CD4-positive, alpha-beta T cell treated with Interleukin-15 for 1 hour (primary cell): Measurements from ENCODE around the gene CADM1.

Source experiments
- DNase-seq: peaks from one replicate; pipeline ENCODE4 v3.0.0-alpha.2; 2020

Gene CADM1

GRCh38 chr11:115396533-115396932 is 107.7 kb downstream of the CADM1 start:
- no peak for DNase-seq

GRCh38 chr11:115393950-115394349 is 110.3 kb downstream of the CADM1 start:
- no peak for DNase-seq

- no peak for DNase-seq
Observed at GRCh38 chr11:115391598-115391997, 112.6 kb downstream of the CADM1 start.

- DNase-seq: no peak
Observed at GRCh38 chr11:115391160-115391559, 113.1 kb downstream of the CADM1 start.

- DNase-seq: no peak
Observed at GRCh38 chr11:115390441-115390840, 113.8 kb downstream of the CADM1 start.

GRCh38 chr11:115389790-115390189 is 114.4 kb downstream of the CADM1 start:
- DNase-seq: no peak

- DNase-seq: no peak
Observed at GRCh38 chr11:115385226-115385625, 119.0 kb downstream of the CADM1 start.

GRCh38 chr11:115384236-115384635 is 120.0 kb downstream of the CADM1 start:
- no peak for DNase-seq

- DNase-seq: no peak
Observed at GRCh38 chr11:115383431-115383830, 120.8 kb downstream of the CADM1 start.

- DNase-seq: no peak
Observed at GRCh38 chr11:115379528-115379927, 124.7 kb downstream of the CADM1 start.

GRCh38 chr11:115378557-115378956 is 125.7 kb downstream of the CADM1 start:
- no peak for DNase-seq

GRCh38 chr11:115377882-115378296 is 126.3 kb downstream of the CADM1 start:
- no peak for DNase-seq

- DNase-seq: no peak
Observed at GRCh38 chr11:115368616-115369015, 135.6 kb downstream of the CADM1 start.

- no peak for DNase-seq
Observed at GRCh38 chr11:115366826-115367225, 137.4 kb downstream of the CADM1 start.

GRCh38 chr11:115365907-115366306 is 138.3 kb downstream of the CADM1 start:
- no peak for DNase-seq

- DNase-seq: no peak
Observed at GRCh38 chr11:115364896-115365295, 139.3 kb downstream of the CADM1 start.

- DNase-seq: no peak
Observed at GRCh38 chr11:115363921-115364320, 140.3 kb downstream of the CADM1 start.

GRCh38 chr11:115363426-115363825 is 140.8 kb downstream of the CADM1 start:
- DNase-seq: no peak

GRCh38 chr11:115362997-115363396 is 141.2 kb downstream of the CADM1 start:
- no peak for DNase-seq

GRCh38 chr11:115361025-115361424 is 143.2 kb downstream of the CADM1 start:
- no peak for DNase-seq

GRCh38 chr11:115360186-115360824 is 143.9 kb downstream of the CADM1 start:
- DNase-seq: no peak

- no peak for DNase-seq
Observed at GRCh38 chr11:115357066-115357465, 147.1 kb downstream of the CADM1 start.

GRCh38 chr11:115352805-115353485 is 151.3 kb downstream of the CADM1 start:
- DNase-seq: no peak

- DNase-seq: no peak
Observed at GRCh38 chr11:115349335-115350017, 154.7 kb downstream of the CADM1 start.
